MCF 10A (cell line): ENCODE data around the gene PAX2. TPM values are rescaled to one million over a fixed set of nuclear protein-coding genes. Genes with fewer than 3 reads are reported as not detected.
"Not testable (repeated sequence)": the region's sequence is repeated elsewhere in the genome, so short reads cannot be mapped to it uniquely, and the experiment has no call there.

ENCODE experiments used
- Bru-seq: library from RNA; stranded (reverse); fragments of 400-500 nt; gene quantifications from one replicate; lab custom pipeline; 2021; lab: Mats Ljungman, UMichigan
- BruChase-seq, 2 experiments: library from RNA; stranded (reverse); fragments of 400-500 nt; gene quantifications; one replicate each; lab custom pipeline; 2021; lab: Mats Ljungman, UMichigan
- BruUV-seq: library from RNA; stranded (reverse); fragments of 400-500 nt; replicated peaks from 2 replicates; lab custom pipeline; 2021; lab: Mats Ljungman, UMichigan
- CTCF ChIA-PET: fragments of 300-600 bp; sonication (Branson Sonifier 250); formaldehyde crosslinking; extraction: SDS; loops from one replicate; lab custom pipeline; 2021; ENCODE audit warnings: antibody characterized with exemption, inconsistent platforms; lab: Yijun Ruan, JAX
- POLR2A ChIA-PET: fragments of 300-600, 350-650 bp; sonication (Branson Sonifier 250); formaldehyde crosslinking; extraction: SDS; loops from one replicate; lab custom pipeline; 2020; ENCODE audit warnings: antibody characterized with exemption, inconsistent platforms; lab: Yijun Ruan, JAX
- DNase-seq: peaks from one replicate; pipeline ENCODE4 v3.0.0-alpha.2; 2018; ENCODE audit not compliant: unreplicated experiment
- H3K27ac Mint-ChIP-seq: one replicate; pipeline ENCODE4 v1.8.0; 2022; ENCODE audit warnings: mild to moderate bottlenecking, low read depth, mixed read lengths; ENCODE audit not compliant: unreplicated experiment
- H3K27me3 Mint-ChIP-seq: one replicate; pipeline ENCODE4 v1.8.0; 2022; ENCODE audit warnings: mixed read lengths; ENCODE audit not compliant: insufficient read depth, unreplicated experiment
- H3K36me3 Mint-ChIP-seq: one replicate; pipeline ENCODE4 v1.8.0; 2022; ENCODE audit warnings: mild to moderate bottlenecking, moderate library complexity, mixed read lengths; ENCODE audit not compliant: insufficient read depth, unreplicated experiment
- H3K4me1 Mint-ChIP-seq: one replicate; pipeline ENCODE4 v1.8.0; 2022; ENCODE audit warnings: mixed read lengths; ENCODE audit not compliant: insufficient read depth, unreplicated experiment
- H3K4me3 Mint-ChIP-seq: one replicate; pipeline ENCODE4 v1.8.0; 2022; ENCODE audit warnings: mild to moderate bottlenecking, moderate library complexity, mixed read lengths; ENCODE audit not compliant: unreplicated experiment
- H3K9me3 Mint-ChIP-seq: one replicate; pipeline ENCODE4 v1.8.0; 2022; ENCODE audit warnings: mixed read lengths; ENCODE audit not compliant: unreplicated experiment
- CTCF ChIP-seq: fragments of 200-600 bp; IDR thresholded peaks from one replicate; pipeline ENCODE4 v1.8.0; 2022; ENCODE audit warnings: antibody characterized with exemption, mild to moderate bottlenecking; ENCODE audit not compliant: unreplicated experiment
- intact Hi-C: fragments of 100-400 bp; cut with micrococcal nuclease; formaldehyde crosslinking; loops from 2 replicates; pipeline ENCODE4 v1.14.1; 2022
- long read RNA-seq: library from polyadenylated mRNA; stranded (forward); transcript quantifications from one replicate; pipeline ENCODE4 v2.0.0, GENCODE V29; 2022
- total RNA-seq: library from RNA; stranded (reverse); gene quantifications from 2 replicates; pipeline ENCODE4 v1.2.3, GENCODE V29; 2022

PAX2 gene
- total RNA-seq (not detected in 2 replicates), Bru-seq, nascent RNA (not detected), BruChase-seq, experiment 1, labeled RNA remaining after a 6-hour chase (not detected), BruChase-seq, experiment 2, labeled RNA remaining after a 2-hour chase (not detected)
- long read RNA-seq = 0 reads

GRCh38 chr10:100744987-100745881 lies at the start of gene PAX2:
Gene PAX2, plus strand, starts transcription at chr10:100745582. Its CDS starts 679 bp downstream, at chr10:100746261.
- H3K4me1 Mint-ChIP-seq = peaks cover 7% of the 10 kb centered on the region
- intact Hi-C loops = loop anchor here (5.0 to 10.0 kb wide), 2 partner anchors 70 to 132 kb away; no protein-coding TSS in a partner anchor
- peaks cover 5% of the 10 kb centered on the region for H3K36me3 Mint-ChIP-seq
- no TSS peak for BruUV-seq
- H3K27ac Mint-ChIP-seq = no peak within 1 kb of the TSS
- peak within 1 kb of the TSS; percentile 28 for H3K4me3 Mint-ChIP-seq
- ChIA-PET POLR2A (no interaction called here), CTCF (interaction anchor here (0.6 to 2.1 kb wide), 4 partner anchors 9 to 182 kb away, joined by 3 to 17 read pairs (median 3); no protein-coding TSS in a partner anchor)
- DNase-seq = no peak
- TF ChIP-seq CTCF = no peak
- H3K27me3 Mint-ChIP-seq = peaks cover 94% of the 10 kb centered on the region
- H3K9me3 Mint-ChIP-seq = no peaks in the 10 kb centered on the region

- ChIA-PET CTCF (no interaction called here), POLR2A (no interaction called here)
- no peak overlapping the region for H3K4me3 Mint-ChIP-seq
- no peaks in the 10 kb centered on the region for H3K36me3 Mint-ChIP-seq
- no peaks in the 10 kb centered on the region for H3K9me3 Mint-ChIP-seq
- no TSS peak for BruUV-seq
- no peak for TF ChIP-seq CTCF
- no peak for DNase-seq
- H3K4me1 Mint-ChIP-seq = peaks cover 8% of the 10 kb centered on the region
- H3K27ac Mint-ChIP-seq = no peak overlapping the region
- H3K27me3 Mint-ChIP-seq = peaks cover 19% of the 10 kb centered on the region
- intact Hi-C loops = no loop called here
Measured at GRCh38 chr10:100696477-100696901, 48.9 kb upstream of the PAX2 start.

- Mint-ChIP-seq H3K4me1 (peaks cover 8% of the 10 kb centered on the region), H3K9me3 (no peaks in the 10 kb centered on the region), H3K27ac (no peak overlapping the region), H3K27me3 (peaks cover 13% of the 10 kb centered on the region), H3K36me3 (no peaks in the 10 kb centered on the region), H3K4me3 (no peak overlapping the region)
- no TSS peak for BruUV-seq
- TF ChIP-seq CTCF = no peak
- CTCF ChIA-PET = no interaction called here
- DNase-seq = peak; percentile 67
- intact Hi-C loops = no loop called here
- POLR2A ChIA-PET = no interaction called here
Measured at GRCh38 chr10:100697070-100697469, 48.3 kb upstream of the PAX2 start.

GRCh38 chr10:100697631-100698030 lies 47.8 kb upstream of the PAX2 start:
- Mint-ChIP-seq H3K36me3 (no peaks in the 10 kb centered on the region), H3K4me1 (peaks cover 8% of the 10 kb centered on the region), H3K4me3 (no peak overlapping the region), H3K9me3 (no peaks in the 10 kb centered on the region), H3K27me3 (peaks cover 7% of the 10 kb centered on the region), H3K27ac (no peak overlapping the region)
- no peak for TF ChIP-seq CTCF
- BruUV-seq = no TSS peak
- no peak for DNase-seq
- ChIA-PET POLR2A (no interaction called here), CTCF (no interaction called here)
- intact Hi-C loops = no loop called here

- DNase-seq, intact Hi-C loops, H3K4me3 Mint-ChIP-seq, POLR2A ChIA-PET, H3K4me1 Mint-ChIP-seq, H3K9me3 Mint-ChIP-seq, H3K27ac Mint-ChIP-seq, BruUV-seq, CTCF ChIA-PET, H3K36me3 Mint-ChIP-seq: not testable (repeated sequence)
- H3K27me3 Mint-ChIP-seq = peaks cover 21% of the 10 kb centered on the region
Measured at GRCh38 chr10:100701704-100702103, 43.7 kb upstream of the PAX2 start.
